Measurements from ENCODE around the gene CASS4. TPM values are rescaled to one million over a fixed set of nuclear protein-coding genes. Genes with fewer than 3 reads are reported as not detected.
"Not testable (repeated sequence)": the region's sequence is repeated elsewhere in the genome, so short reads cannot be mapped to it uniquely, and the experiment has no call there.

Gene CASS4
- total RNA-seq, 1 experiment from 2014 or later, result not detected

GRCh38 chr20:56383334-56383733 lies 28.7 kb upstream of the CASS4 start:
- H3K4me3 ChIP-seq (ENCODE audit: insufficient read depth, low read depth, low read length), result no peak overlapping the region
- H3K27me3 ChIP-seq (ENCODE audit: control insufficient read depth, insufficient read depth, low read length), result no peaks in the 10 kb centered on the region
- no peak for DNase-seq
- H3K36me3 ChIP-seq (replicated peaks; ENCODE audit: control insufficient read depth, insufficient read depth, low read length), result peaks cover 38% of the 10 kb centered on the region

GRCh38 chr20:56385130-56385529 lies 26.9 kb upstream of the CASS4 start:
- H3K4me3 ChIP-seq (ENCODE audit: insufficient read depth, low read depth, low read length), result no peak overlapping the region
- peaks cover 51% of the 10 kb centered on the region for H3K36me3 ChIP-seq (replicated peaks; ENCODE audit: control insufficient read depth, insufficient read depth, low read length)
- no peak for DNase-seq
- H3K27me3 ChIP-seq (ENCODE audit: control insufficient read depth, insufficient read depth, low read length), result no peaks in the 10 kb centered on the region

GRCh38 chr20:56386219-56386618 lies 25.8 kb upstream of the CASS4 start:
- Histone ChIP-seq H3K36me3 (replicated peaks; ENCODE audit: control insufficient read depth, insufficient read depth, low read length) (peaks cover 46% of the 10 kb centered on the region), H3K27me3 (ENCODE audit: control insufficient read depth, insufficient read depth, low read length) (no peaks in the 10 kb centered on the region), H3K4me3 (ENCODE audit: insufficient read depth, low read depth, low read length) (no peak overlapping the region)
- DNase-seq, result no peak

- no peaks in the 10 kb centered on the region for H3K27me3 ChIP-seq (ENCODE audit: control insufficient read depth, insufficient read depth, low read length)
- H3K4me3 ChIP-seq (ENCODE audit: insufficient read depth, low read depth, low read length), result no peak overlapping the region
- H3K36me3 ChIP-seq (replicated peaks; ENCODE audit: control insufficient read depth, insufficient read depth, low read length), result peaks cover 36% of the 10 kb centered on the region
- no peak for DNase-seq
Measured at GRCh38 chr20:56388882-56389281, 23.2 kb upstream of the CASS4 start.

GRCh38 chr20:56389807-56390206 lies 22.3 kb upstream of the CASS4 start:
- Histone ChIP-seq H3K4me3 (ENCODE audit: insufficient read depth, low read depth, low read length) (no peak overlapping the region), H3K36me3 (replicated peaks; ENCODE audit: control insufficient read depth, insufficient read depth, low read length) (peaks cover 33% of the 10 kb centered on the region), H3K27me3 (ENCODE audit: control insufficient read depth, insufficient read depth, low read length) (no peaks in the 10 kb centered on the region)
- DNase-seq, result no peak

- peaks cover 32% of the 10 kb centered on the region for H3K36me3 ChIP-seq (replicated peaks; ENCODE audit: control insufficient read depth, insufficient read depth, low read length)
- H3K4me3 ChIP-seq (ENCODE audit: insufficient read depth, low read depth, low read length); DNase-seq; H3K27me3 ChIP-seq (ENCODE audit: control insufficient read depth, insufficient read depth, low read length): not testable (repeated sequence)
Measured at GRCh38 chr20:56390396-56390795, 21.7 kb upstream of the CASS4 start.

DNA sequence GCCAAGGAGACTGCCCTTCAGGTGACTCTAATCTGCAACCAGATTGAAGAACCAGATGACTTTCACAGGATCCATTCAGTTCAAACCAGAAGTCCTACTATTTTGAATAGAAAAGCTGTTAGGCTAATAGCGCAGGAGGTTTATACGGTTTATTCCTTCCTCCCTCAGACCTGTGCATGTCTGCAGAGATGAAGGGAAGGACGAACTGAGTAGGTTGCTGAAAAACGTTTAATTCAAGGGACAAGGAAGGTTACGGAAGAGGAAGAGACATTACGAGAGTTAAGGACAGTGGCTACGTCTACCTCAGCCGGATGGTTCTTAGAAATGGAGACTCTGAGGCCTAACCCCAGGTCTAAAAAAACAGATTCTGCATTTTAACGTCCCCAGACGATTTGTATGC lies 21.0 kb upstream of the CASS4 start:
- Histone ChIP-seq H3K27me3 (ENCODE audit: control insufficient read depth, insufficient read depth, low read length) (no peaks in the 10 kb centered on the region), H3K4me3 (ENCODE audit: insufficient read depth, low read depth, low read length) (peak overlapping the region; percentile 100), H3K36me3 (replicated peaks; ENCODE audit: control insufficient read depth, insufficient read depth, low read length) (peaks cover 31% of the 10 kb centered on the region)
- no peak for DNase-seq

DNA sequence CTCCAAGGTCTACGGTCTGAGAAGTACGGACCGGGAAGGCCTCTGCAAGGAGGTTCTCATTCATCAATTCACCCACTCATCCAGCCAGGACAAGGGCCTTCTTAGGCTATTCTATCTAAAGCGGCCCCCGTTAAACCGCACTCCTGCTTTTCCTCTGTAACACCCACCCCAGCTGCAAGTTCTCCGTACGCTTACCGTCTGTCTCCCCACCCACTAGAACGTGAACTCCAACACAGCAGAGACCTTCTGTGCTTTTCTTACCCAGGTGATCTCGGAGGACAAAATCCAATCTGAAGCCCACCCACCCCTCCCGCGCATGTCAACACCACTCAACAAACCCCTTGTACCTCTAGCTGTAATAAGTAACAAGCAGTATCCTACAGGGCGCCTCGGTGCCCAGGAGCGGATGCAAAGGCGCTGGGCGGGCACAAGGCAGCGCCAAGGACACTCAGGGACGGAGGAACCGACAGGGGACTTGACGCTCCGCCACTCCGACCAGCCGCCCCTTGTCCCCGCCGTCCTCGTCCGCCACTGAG lies 20.4 kb upstream of the CASS4 start:
- no peak for DNase-seq
- Histone ChIP-seq H3K27me3 (ENCODE audit: control insufficient read depth, insufficient read depth, low read length) (no peaks in the 10 kb centered on the region), H3K36me3 (replicated peaks; ENCODE audit: control insufficient read depth, insufficient read depth, low read length) (peaks cover 27% of the 10 kb centered on the region), H3K4me3 (ENCODE audit: insufficient read depth, low read depth, low read length) (peak overlapping the region; percentile 100)

- Histone ChIP-seq H3K4me3 (ENCODE audit: insufficient read depth, low read depth, low read length) (peak within 1 kb of the TSS; percentile 100), H3K27me3 (ENCODE audit: control insufficient read depth, insufficient read depth, low read length) (no peaks in the 10 kb centered on the region), H3K36me3 (replicated peaks; ENCODE audit: control insufficient read depth, insufficient read depth, low read length) (peaks cover 33% of the 10 kb centered on the region)
- DNase-seq, result peak; percentile 98
Measured at GRCh38 chr20:56392132-56392880, 19.8 kb upstream of the CASS4 start, which contains the start of the genes AURKA and CSTF1. Gene AURKA, minus strand, starts transcription at chr20:56392215. Its CDS starts 4,018 bp downstream, at chr20:56388197. Gene CSTF1, plus strand, starts transcription at chr20:56392645. Its CDS starts 2,908 bp downstream, at chr20:56395553.

DNA sequence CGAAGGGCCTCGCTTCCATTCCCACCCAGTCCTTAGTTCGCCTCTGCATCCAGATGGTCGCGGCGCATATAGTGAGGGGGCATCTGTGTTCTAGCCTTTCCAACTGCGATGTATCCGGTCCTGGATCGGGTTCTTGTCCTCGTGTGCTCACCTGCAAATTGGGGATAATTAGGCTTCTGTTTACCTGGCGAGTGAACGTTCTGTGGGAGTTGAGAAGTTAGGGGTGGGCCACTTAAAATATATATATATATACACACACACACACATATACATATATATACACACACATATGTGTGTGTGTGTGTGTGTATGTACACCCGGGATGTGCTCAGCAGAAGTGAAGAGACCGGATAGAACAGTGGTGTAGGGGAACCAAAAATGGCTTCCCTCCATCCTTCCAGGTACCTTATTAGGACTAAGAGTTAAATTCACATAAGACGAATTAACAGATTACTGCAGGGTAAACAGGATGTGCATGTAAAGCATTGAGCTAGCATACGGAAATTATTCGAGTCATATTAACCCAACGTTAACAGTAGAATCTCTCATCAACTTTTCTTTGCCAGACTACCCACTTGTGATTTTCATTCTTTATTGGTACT lies 19.1 kb upstream of the CASS4 start:
- DNase-seq, result peak; percentile 24
- Histone ChIP-seq H3K4me3 (ENCODE audit: insufficient read depth, low read depth, low read length) (peak overlapping the region; percentile 100), H3K36me3 (replicated peaks; ENCODE audit: control insufficient read depth, insufficient read depth, low read length) (peaks cover 34% of the 10 kb centered on the region), H3K27me3 (ENCODE audit: control insufficient read depth, insufficient read depth, low read length) (no peaks in the 10 kb centered on the region)

DNA sequence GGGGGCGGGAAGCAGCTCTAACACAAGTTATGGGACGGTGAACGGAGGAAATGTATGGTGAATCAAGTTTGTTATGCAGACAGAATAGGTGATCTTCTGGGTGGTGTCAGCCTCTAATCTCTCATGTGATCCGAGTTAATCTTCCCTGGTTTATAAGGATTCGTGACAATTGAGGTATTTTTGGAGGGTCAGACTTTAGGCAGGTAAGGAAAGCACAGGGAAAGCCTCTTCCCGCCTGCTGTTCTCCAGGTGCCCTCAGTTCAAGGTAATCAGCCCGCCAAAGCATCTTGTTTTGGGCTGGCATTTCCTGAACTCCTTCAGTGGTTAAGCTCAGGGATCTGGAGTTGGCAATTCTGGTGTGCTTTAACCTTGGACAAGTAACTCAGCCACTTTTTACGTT lies 18.4 kb upstream of the CASS4 start:
- DNase-seq, result peak; percentile 21
- no peaks in the 10 kb centered on the region for H3K27me3 ChIP-seq (ENCODE audit: control insufficient read depth, insufficient read depth, low read length)
- H3K4me3 ChIP-seq (ENCODE audit: insufficient read depth, low read depth, low read length), result peak overlapping the region; percentile 100
- peaks cover 33% of the 10 kb centered on the region for H3K36me3 ChIP-seq (replicated peaks; ENCODE audit: control insufficient read depth, insufficient read depth, low read length)

DNA sequence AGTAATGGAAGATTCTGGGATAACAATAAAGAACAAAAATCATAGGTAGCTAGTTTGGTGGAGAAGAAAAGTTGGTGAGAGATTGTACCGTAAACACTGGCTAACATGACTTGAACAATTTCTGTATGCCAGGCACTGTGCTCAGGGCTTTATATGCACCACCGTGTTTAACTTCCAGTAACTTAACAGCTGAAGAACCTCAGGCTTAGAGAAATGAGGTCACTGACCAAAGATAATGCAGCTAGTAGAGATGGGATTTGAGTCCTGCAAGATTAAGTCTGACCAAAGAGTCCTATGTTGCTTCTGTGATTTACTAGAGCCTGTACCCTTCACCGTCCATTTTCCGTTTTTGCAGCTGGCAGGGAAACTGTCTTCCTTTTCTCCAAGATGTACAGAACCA lies 16.9 kb upstream of the CASS4 start:
- Histone ChIP-seq H3K27me3 (ENCODE audit: control insufficient read depth, insufficient read depth, low read length) (no peaks in the 10 kb centered on the region), H3K4me3 (ENCODE audit: insufficient read depth, low read depth, low read length) (no peak overlapping the region), H3K36me3 (replicated peaks; ENCODE audit: control insufficient read depth, insufficient read depth, low read length) (peaks cover 30% of the 10 kb centered on the region)
- no peak for DNase-seq

DNA sequence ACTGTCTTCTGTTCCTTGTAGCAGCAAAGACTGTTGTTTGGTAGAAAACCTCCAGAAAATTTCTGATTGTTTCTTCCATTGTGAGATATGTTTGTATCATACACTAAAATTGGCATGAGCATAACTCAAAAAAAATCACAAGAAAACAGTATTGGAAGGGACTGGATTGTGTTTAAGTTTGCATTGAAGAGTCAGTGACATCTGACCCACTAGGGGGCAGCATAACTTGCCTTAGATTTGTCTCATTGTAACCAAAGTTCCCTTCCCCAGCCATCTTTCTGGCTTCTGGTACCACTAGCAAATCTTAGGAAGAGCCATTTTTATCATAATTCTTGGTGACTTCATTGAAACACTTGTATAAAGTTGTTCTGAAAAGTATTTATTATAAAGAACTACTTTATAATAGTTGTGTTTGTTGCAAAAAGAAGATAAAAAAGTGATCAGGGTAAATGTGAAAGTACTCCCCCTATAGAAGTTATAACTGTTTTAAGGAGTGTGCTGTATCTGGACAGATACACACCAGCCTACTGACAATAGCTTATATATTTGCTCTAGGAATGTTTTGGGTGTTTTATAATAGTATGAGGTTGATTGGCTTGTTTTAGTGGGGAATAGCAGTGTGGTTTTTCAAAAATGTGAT lies 11.9 kb upstream of the CASS4 start:
- DNase-seq, result peak; percentile 57
- Histone ChIP-seq H3K27me3 (ENCODE audit: control insufficient read depth, insufficient read depth, low read length) (no peaks in the 10 kb centered on the region), H3K36me3 (replicated peaks; ENCODE audit: control insufficient read depth, insufficient read depth, low read length) (peaks cover 48% of the 10 kb centered on the region), H3K4me3 (ENCODE audit: insufficient read depth, low read depth, low read length) (no peak overlapping the region)

DNA sequence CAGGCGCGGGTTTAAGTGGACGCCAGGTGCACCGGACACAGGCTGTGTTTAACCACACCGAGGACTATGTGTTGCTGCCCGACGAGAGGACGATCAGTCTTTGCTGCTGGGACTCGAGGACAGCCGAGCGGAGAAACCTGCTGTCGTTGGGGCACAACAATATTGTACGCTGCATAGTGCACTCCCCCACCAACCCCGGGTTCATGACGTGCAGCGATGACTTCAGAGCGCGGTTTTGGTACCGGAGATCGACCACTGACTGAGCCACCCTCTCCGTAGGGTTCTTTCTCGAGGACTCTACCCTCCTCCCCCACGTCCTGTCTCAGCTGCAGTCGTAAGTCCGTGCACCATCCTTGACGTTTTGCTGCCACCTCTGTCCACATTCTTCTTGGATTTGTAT lies 8.6 kb upstream of the CASS4 start:
- H3K27me3 ChIP-seq (ENCODE audit: control insufficient read depth, insufficient read depth, low read length), result no peaks in the 10 kb centered on the region
- peaks cover 36% of the 10 kb centered on the region for H3K36me3 ChIP-seq (replicated peaks; ENCODE audit: control insufficient read depth, insufficient read depth, low read length)
- no peak for DNase-seq
- H3K4me3 ChIP-seq (ENCODE audit: insufficient read depth, low read depth, low read length), result no peak overlapping the region

GRCh38 chr20:56405356-56405755 lies 6.7 kb upstream of the CASS4 start:
- H3K36me3 ChIP-seq (replicated peaks; ENCODE audit: control insufficient read depth, insufficient read depth, low read length), result peaks cover 25% of the 10 kb centered on the region
- DNase-seq; H3K4me3 ChIP-seq (ENCODE audit: insufficient read depth, low read depth, low read length); H3K27me3 ChIP-seq (ENCODE audit: control insufficient read depth, insufficient read depth, low read length): not testable (repeated sequence)
